AG10803 (cell line): ENCODE data around the gene BMP8A.

Experiments
- DNase-seq: peaks from one replicate; pipeline ENCODE4 v3.0.0; 2010; ENCODE audit warnings: low read depth
- H3K4me3 ChIP-seq: 2 replicates; pipeline ENCODE4 v1.5.1; 2011; ENCODE audit warnings: mild to moderate bottlenecking, low read length, control low read depth
- CTCF ChIP-seq: conservative IDR thresholded peaks from 2 replicates; pipeline ENCODE4 v1.5.1; 2011; ENCODE audit warnings: mild to moderate bottlenecking, low read length, control low read depth, inconsistent platforms

BMP8A gene

GRCh38 chr1:39545531-39545930, 54.1 kb downstream of the BMP8A start:
- H3K4me3 ChIP-seq: no peak overlapping the region
- no peak for TF ChIP-seq CTCF
- DNase-seq: no peak

GRCh38 chr1:39554277-39554676, 62.8 kb downstream of the BMP8A start:
- no peak for TF ChIP-seq CTCF
- H3K4me3 ChIP-seq: no peak overlapping the region
- DNase-seq: no peak

GRCh38 chr1:39561279-39561678, 69.8 kb downstream of the BMP8A start:
- no peak for DNase-seq
- no peak for TF ChIP-seq CTCF
- no peak overlapping the region for H3K4me3 ChIP-seq

- no peak for TF ChIP-seq CTCF
- H3K4me3 ChIP-seq: no peak overlapping the region
- no peak for DNase-seq
These were observed 71.5 kb downstream of the BMP8A start for GRCh38 chr1:39562886-39563285.

GRCh38 chr1:39563669-39564068, 72.2 kb downstream of the BMP8A start:
- TF ChIP-seq CTCF: no peak
- DNase-seq: no peak

GRCh38 chr1:39564340-39564739, 72.9 kb downstream of the BMP8A start:
- no peak for TF ChIP-seq CTCF
- H3K4me3 ChIP-seq: no peak overlapping the region
- no peak for DNase-seq

More at GRCh38 chr1:39563669-39564068, 72.2 kb downstream of the BMP8A start:
- no peak overlapping the region for H3K4me3 ChIP-seq

GRCh38 chr1:39564941-39565340, 73.5 kb downstream of the BMP8A start:
- no peak for DNase-seq
- no peak for TF ChIP-seq CTCF
- no peak overlapping the region for H3K4me3 ChIP-seq
